PC-9 (cell line): ENCODE results near the gene INCA1. TPM values are rescaled to one million over a fixed set of nuclear protein-coding genes. Genes with fewer than 3 reads are reported as not detected.

Source experiments
- BruUV-seq: library from RNA; stranded (reverse); fragments of 400-500 nt; replicated peaks from 2 replicates; lab custom pipeline; 2021; lab: Mats Ljungman, UMichigan
- CTCF ChIA-PET: fragments of 300-600 bp; sonication (Branson Sonifier 250); formaldehyde crosslinking; loops from one replicate; lab custom pipeline; 2022; ENCODE audit warnings: antibody characterized with exemption; lab: Charles Lee
- POLR2A ChIA-PET: fragments of 300-600 bp; sonication (Branson Sonifier 250); formaldehyde crosslinking; loops from one replicate; lab custom pipeline; 2022; ENCODE audit warnings: antibody characterized with exemption; ENCODE audit not compliant: unreplicated experiment; lab: Charles Lee
- DNase-seq, 2 experiments: peaks; one replicate each; pipeline versions ENCODE4 v3.0.0 to v3.0.0-alpha.2; 2015 to 2022; ENCODE audit warnings: mixed read lengths in 1 of 2
- H2AFZ ChIP-seq: fragments of 200-600 bp; sonication (generic); 2 replicates; pipeline ENCODE4 v1.8.1; 2017; ENCODE audit warnings: antibody characterized with exemption
- H3F3A ChIP-seq: fragments of 200-600 bp; sonication (generic); 2 replicates; pipeline ENCODE4 v1.8.1; 2017; ENCODE audit warnings: antibody characterized with exemption, mild to moderate bottlenecking, low read depth; ENCODE audit not compliant: insufficient read depth
- H3K27ac ChIP-seq: fragments of 200-600 bp; sonication (generic); 2 replicates; pipeline ENCODE4 v1.6.1; 2016; ENCODE audit warnings: mixed run types
- H3K27me3 ChIP-seq: fragments of 200-600 bp; sonication (generic); 2 replicates; pipeline ENCODE4 v1.6.1; 2016; ENCODE audit warnings: low read depth, mixed run types; ENCODE audit not compliant: insufficient read depth
- H3K36me3 ChIP-seq: fragments of 200-600 bp; sonication (generic); 2 replicates; pipeline ENCODE4 v1.6.1; 2016; ENCODE audit warnings: low read depth, mixed run types
- H3K4me1 ChIP-seq: fragments of 200-600 bp; sonication (generic); replicated peaks from 2 replicates; pipeline ENCODE4 v1.6.1; 2016; ENCODE audit warnings: mixed run types; ENCODE audit not compliant: insufficient read depth
- H3K4me2 ChIP-seq: fragments of 200-600 bp; sonication (generic); 2 replicates; pipeline ENCODE4 v1.6.1; 2017; ENCODE audit warnings: mixed run types
- H3K4me3 ChIP-seq: fragments of 200-600 bp; sonication (generic); 2 replicates; pipeline ENCODE4 v1.6.1; 2016; ENCODE audit warnings: mixed run types
- H3K79me2 ChIP-seq: fragments of 200-600 bp; sonication (generic); 2 replicates; pipeline ENCODE4 v1.6.1; 2017; ENCODE audit warnings: low read depth, mixed run types
- H3K9me2 ChIP-seq: fragments of 200-600 bp; sonication (generic); 2 replicates; pipeline ENCODE4 v1.8.1; 2017; ENCODE audit warnings: mild to moderate bottlenecking; ENCODE audit not compliant: insufficient read depth
- H3K9me3 ChIP-seq: fragments of 200-600 bp; sonication (generic); 2 replicates; pipeline ENCODE4 v1.8.1; 2016; ENCODE audit warnings: low read depth; ENCODE audit not compliant: insufficient read depth
- H4K20me1 ChIP-seq: fragments of 200-600 bp; sonication (generic); 2 replicates; pipeline ENCODE4 v1.8.1; 2017; ENCODE audit not compliant: insufficient read depth
- CTCF ChIP-seq: fragments of 200-600 bp; sonication (generic); conservative IDR thresholded peaks from 2 replicates; pipeline ENCODE4 v1.6.1; 2017; ENCODE audit warnings: mixed run types, antibody characterized with exemption, mild to moderate bottlenecking, moderate library complexity
- EZH2 ChIP-seq: fragments of 200-600 bp; sonication (generic); IDR thresholded peaks from 2 replicates; pipeline ENCODE4 v1.8.0; 2017; ENCODE audit warnings: antibody characterized with exemption, low read depth
- intact Hi-C: fragments of 100-400 bp; cut with micrococcal nuclease; formaldehyde crosslinking; loops from one replicate; pipeline ENCODE4 v1.10.0; 2022; ENCODE audit not compliant: unreplicated experiment
- total RNA-seq: library from RNA; stranded (reverse); gene quantifications from 2 replicates; pipeline ENCODE4 v1.2.3, GENCODE V29; 2021

The INCA1 gene
- total RNA-seq, 1 experiment from 2014 or later, result 2.9 TPM

GRCh38 chr17:4966844-4967538, 30.3 kb downstream of the INCA1 start:
- peaks cover 50% of the 10 kb centered on the region for H3K79me2 ChIP-seq
- peak overlapping the region; percentile 72 for H3K4me3 ChIP-seq
- H3K27me3 ChIP-seq, result no peaks in the 10 kb centered on the region
- no peaks in the 10 kb centered on the region; the same call in 1 of the 2 replicates for H3K36me3 ChIP-seq
- H2AFZ ChIP-seq, result peak overlapping the region; percentile 71
- intact Hi-C loops, result loop anchor here (1.0 kb wide), 5 partner anchors 18 to 58 kb away; partner anchors contain the start of genes CAMTA2, RNF167 and SLC25A11
- H4K20me1 ChIP-seq, result no peaks in the 10 kb centered on the region
- no peak for TF ChIP-seq CTCF
- no peak for TF ChIP-seq EZH2
- CTCF ChIA-PET, result interaction anchor here (0.6 to 2.5 kb wide), 4 partner anchors 14 to 58 kb away, joined by 3 to 16 read pairs (median 7); partner anchors contain the start of genes CAMTA2, RNF167 and SLC25A11
- BruUV-seq, result TSS peak; percentile 39
- no peaks in the 10 kb centered on the region for H3K9me3 ChIP-seq
- peak overlapping the region; percentile 96 for H3K4me2 ChIP-seq
- H3K27ac ChIP-seq, result peak overlapping the region; percentile 95
- H3K9me2 ChIP-seq, result no peaks in the 10 kb centered on the region
- H3F3A ChIP-seq, result peaks cover 59% of the 10 kb centered on the region
- POLR2A ChIA-PET, result interaction anchor here (0.5 to 2.2 kb wide), 15 partner anchors 11 to 1881 kb away, joined by 3 to 42 read pairs (median 4); partner anchors contain the start of genes CYB5D2, PFN1, RNF167 and SLC25A11
- peaks cover 25% of the 10 kb centered on the region for H3K4me1 ChIP-seq
- peak; percentile 99 for DNase-seq

GRCh38 chr17:4965311-4965986, 31.9 kb downstream of the INCA1 start:
- CTCF ChIA-PET, result interaction anchor here (1.1 to 2.5 kb wide), 2 partner anchors 13 to 56 kb away, joined by 4 to 16 read pairs; no protein-coding TSS in a partner anchor
- no TSS peak for BruUV-seq
- no peak overlapping the region for H3K27ac ChIP-seq
- intact Hi-C loops, result no loop called here
- no peaks in the 10 kb centered on the region; the same call in 1 of the 2 replicates for H3K36me3 ChIP-seq
- H3K4me1 ChIP-seq, result peaks cover 25% of the 10 kb centered on the region
- H3K9me2 ChIP-seq, result no peaks in the 10 kb centered on the region
- peak in 1 of 2 experiments; percentile 24 for DNase-seq
- POLR2A ChIA-PET, result interaction anchor here (0.6 to 0.7 kb wide), 2 partner anchors 17 to 52 kb away, joined by 3 read pairs; partner anchors contain the start of gene PFN1
- peaks cover 41% of the 10 kb centered on the region for H3K79me2 ChIP-seq
- H3K9me3 ChIP-seq, result no peaks in the 10 kb centered on the region
- TF ChIP-seq CTCF (no peak), EZH2 (no peak)
- no peaks in the 10 kb centered on the region for H4K20me1 ChIP-seq
- H3F3A ChIP-seq, result peaks cover 53% of the 10 kb centered on the region
- no peak overlapping the region for H2AFZ ChIP-seq
- H3K27me3 ChIP-seq, result no peaks in the 10 kb centered on the region
- H3K4me2 ChIP-seq, result no peak overlapping the region
- H3K4me3 ChIP-seq, result no peak overlapping the region

GRCh38 chr17:4960279-4960922, 36.9 kb downstream of the INCA1 start:
- H4K20me1 ChIP-seq, result no peaks in the 10 kb centered on the region
- H3K79me2 ChIP-seq, result peaks cover 6% of the 10 kb centered on the region
- POLR2A ChIA-PET, result no interaction called here
- intact Hi-C loops, result no loop called here
- no peaks in the 10 kb centered on the region for H3K27me3 ChIP-seq
- no peaks in the 10 kb centered on the region for H3K9me3 ChIP-seq
- no peak overlapping the region for H2AFZ ChIP-seq
- CTCF ChIA-PET, result no interaction called here
- H3K36me3 ChIP-seq, result no peaks in the 10 kb centered on the region
- no peak for DNase-seq
- no peaks in the 10 kb centered on the region for H3K9me2 ChIP-seq
- no peaks in the 10 kb centered on the region for H3K4me1 ChIP-seq
- no peak overlapping the region for H3K4me2 ChIP-seq
- no peak overlapping the region for H3K4me3 ChIP-seq
- H3F3A ChIP-seq, result peaks cover 20% of the 10 kb centered on the region; the same call in 1 of the 2 replicates
- TF ChIP-seq CTCF, result no peak
- no peak for TF ChIP-seq EZH2
- H3K27ac ChIP-seq, result no peak overlapping the region
- no TSS peak for BruUV-seq
